Esophagus mucosa (tissue), 1 donor: Measurements from ENCODE around the gene GARIN5B. TPM values are rescaled to one million over a fixed set of nuclear protein-coding genes. Genes with fewer than 3 reads are reported as not detected.
"Not testable (repeated sequence)": the region's sequence is repeated elsewhere in the genome, so short reads cannot be mapped to it uniquely, and the experiment has no call there.

Experiments used
- ATAC-seq: fragments of 200-7000 bp; cut with Tn5 transposase; one replicate; pipeline ENCODE4 v1.9.1; 2020
- total RNA-seq: library from RNA; stranded (reverse); gene quantifications from one replicate; pipeline ENCODE4 v1.2.4, GENCODE V29; 2023
- donor health status: DM: yes; HTN: yes; CAD: no.

GARIN5B gene
- total RNA-seq, 1 donor from 2014 or later, result not detected

GRCh38 chr19:55348317-55349034, 14.6 kb downstream of the GARIN5B start:
- no peak for ATAC-seq

GRCh38 chr19:55347442-55348009, 15.5 kb downstream of the GARIN5B start:
- no peak for ATAC-seq

DNA sequence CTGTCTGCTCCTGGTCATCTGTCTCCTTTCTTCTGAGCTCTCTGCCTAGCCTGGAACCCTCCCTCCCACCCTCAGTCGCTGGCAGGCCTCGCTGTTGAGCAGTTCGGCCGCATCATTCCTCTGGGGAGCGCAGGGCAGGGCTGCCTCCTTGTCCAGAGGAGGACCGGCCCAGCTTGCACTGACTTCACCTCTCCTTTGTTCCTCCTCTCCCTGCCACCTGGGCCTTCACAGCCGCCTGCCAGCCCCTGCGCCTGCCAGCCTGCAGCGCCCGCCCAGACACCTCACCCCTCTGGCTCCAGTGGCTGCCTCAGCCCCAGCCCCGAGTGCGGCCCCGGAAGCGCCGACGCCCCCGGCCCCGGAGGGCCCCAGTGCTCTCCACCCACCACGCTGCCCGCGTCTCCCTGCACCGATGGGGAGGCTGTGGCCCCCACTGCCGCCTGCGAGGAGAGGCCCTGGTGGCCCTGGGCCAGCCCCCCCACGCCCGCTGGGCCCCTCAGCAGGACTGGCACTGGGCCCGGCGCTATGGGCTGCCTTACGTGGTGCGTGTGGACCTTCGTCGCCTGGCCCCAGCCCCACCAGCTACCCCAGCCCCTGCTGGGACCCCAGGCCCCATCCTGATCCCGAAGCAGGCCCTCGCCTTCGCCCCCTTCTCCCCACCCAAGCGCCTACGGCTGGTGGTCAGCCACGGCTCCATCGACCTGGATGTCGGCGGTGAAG, 16.2 kb downstream of the GARIN5B start:
- ATAC-seq, result no peak

DNA sequence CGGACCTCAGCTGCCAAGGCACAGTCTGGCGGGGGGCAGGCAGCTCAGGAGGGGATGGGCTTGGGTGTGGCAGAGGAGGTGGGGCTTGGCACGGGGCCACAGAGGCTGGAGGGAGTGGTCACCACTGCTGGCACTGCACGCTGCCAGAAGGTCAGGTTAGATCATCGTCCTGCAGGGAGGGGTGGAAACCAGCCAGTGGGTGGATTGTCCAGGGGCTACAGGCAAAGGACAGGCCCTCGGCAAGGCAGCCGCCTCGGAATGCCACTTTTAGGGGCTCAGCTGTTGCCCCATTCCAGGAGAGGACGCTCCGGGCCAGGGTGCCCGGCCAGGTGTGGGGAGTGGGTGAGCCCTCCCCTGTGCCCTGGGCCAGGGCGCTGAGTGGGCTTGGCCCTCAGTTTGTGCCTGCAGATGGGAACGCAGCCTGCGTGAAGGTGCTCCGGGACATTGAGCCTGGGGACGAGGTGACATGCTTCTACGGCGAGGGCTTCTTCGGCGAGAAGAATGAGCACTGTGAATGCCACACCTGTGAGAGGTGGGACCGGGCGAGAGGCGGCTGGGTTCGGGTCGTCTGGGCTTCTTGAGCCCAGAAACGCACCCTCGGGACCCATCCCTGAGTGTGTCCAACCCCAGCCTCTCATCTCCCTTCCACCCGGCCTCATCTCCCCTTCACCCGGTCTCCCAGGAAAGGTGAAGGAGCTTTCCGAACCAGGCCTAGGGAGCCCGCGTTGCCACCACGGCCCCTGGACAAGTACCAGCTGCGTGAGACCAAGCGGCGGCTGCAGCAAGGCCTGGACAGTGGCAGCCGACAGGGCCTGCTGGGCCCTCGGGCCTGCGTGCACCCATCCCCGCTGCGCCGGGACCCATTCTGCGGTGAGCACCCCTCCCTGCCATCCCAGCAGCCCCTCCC, 17.0 kb downstream of the GARIN5B start:
- peak; percentile 2 for ATAC-seq

GRCh38 chr19:55345101-55345817, 17.8 kb downstream of the GARIN5B start:
- no peak for ATAC-seq

GRCh38 chr19:55344444-55344843, 18.6 kb downstream of the GARIN5B start:
- no peak for ATAC-seq

- ATAC-seq, result no peak
Measured at GRCh38 chr19:55341595-55342531, 21.2 kb downstream of the GARIN5B start.

DNA sequence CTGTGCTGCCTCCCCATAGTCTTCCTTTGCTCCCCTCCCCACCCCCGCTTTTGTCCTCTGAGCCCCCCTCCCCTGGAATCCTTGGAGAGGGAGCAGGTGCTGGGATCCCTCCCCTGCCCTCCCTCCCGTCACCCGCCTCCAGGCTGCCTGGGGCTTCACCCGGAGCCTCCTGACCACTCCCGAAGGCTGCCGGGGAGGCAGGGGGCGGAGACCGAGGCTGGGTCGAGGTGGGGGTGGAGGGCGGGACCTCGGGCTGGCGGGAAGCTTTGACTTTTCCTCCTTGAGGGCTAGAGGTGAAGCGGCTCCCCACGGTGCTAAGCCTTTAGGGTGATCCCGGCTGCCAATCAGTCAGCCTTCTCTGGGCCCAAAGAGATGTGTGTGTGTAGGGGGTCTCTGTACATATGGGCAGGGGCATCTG, 21.9 kb downstream of the GARIN5B start:
- ATAC-seq, result no peak

- no peak for ATAC-seq
Measured at GRCh38 chr19:55340784-55341147, 22.3 kb downstream of the GARIN5B start.

GRCh38 chr19:55339889-55340783, 22.9 kb downstream of the GARIN5B start:
- peak; percentile 2 for ATAC-seq

- ATAC-seq, result peak; percentile 91
Measured at GRCh38 chr19:55339105-55339888, 23.8 kb downstream of the GARIN5B start, which contains the start of gene KMT5C. Gene KMT5C, plus strand, starts transcription at chr19:55339876. Its CDS starts 2,061 bp downstream, at chr19:55341937.

DNA sequence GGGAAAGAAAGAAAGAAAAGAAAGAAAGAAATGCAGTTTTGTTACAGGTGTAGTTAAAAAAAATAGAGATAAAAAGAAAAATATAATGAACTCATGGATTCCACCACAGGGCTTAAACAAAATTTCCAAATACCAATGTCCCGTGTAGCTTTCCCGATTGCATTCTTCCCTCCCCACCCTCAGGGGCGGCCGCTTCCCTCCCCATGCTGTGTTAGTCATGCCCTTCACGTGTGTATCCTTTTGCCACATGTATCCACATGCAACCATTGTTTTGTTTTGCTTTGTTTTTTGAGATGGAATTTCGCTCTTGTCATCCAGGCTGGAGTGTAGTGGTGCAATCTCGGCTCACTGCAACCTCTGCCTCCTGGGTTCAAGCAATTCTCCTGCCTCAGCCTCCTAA, 27.0 kb downstream of the GARIN5B start:
- no peak for ATAC-seq

DNA sequence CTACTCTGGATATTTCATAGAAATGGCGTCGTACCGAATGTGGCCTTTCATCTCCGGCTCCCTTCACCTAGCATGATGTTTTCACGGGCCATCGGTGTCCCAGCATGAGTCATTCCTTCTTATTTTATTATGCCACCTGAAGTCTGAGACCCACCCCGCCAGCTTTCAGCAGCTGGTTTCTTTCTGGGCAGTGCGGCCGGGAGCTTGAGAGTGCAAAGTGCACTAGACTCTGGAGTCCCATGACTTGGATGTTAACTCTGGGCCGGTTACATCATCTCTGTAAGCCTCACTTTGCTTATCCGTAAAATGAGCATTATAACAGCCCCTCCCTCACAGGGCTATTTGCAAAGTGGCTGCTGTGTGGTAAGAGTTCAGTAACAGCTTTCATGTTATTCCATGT, 29.2 kb downstream of the GARIN5B start:
- ATAC-seq, result no peak

- not testable (repeated sequence) for ATAC-seq
Measured at GRCh38 chr19:55329791-55330190, 33.3 kb downstream of the GARIN5B start.

DNA sequence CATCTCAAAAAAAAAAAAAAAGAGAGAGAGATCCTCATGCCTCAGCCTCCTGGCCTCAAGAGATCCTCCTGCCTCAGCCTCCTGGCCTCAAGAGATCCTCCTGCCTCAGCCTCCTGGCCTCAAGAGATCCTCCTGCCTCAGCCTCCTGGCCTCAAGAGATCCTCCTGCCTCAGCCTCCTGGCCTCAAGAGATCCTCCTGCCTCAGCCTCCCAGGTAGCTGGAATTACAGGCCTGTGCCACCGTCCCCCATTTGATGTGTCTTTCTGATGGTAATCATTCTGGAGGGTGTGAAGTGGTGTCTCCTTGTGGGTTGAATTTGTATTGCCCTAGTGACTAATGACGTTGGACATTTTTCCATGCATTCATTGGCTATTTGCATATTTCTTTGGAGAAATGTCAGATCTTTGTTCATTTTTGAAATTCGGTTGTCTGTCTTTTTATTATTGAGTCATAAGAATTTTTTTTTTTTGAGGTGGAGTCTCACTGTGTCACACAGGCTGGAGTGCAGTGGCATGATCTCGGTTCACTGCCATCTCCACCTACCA, 34.2 kb downstream of the GARIN5B start:
- ATAC-seq, result not testable (repeated sequence)

- no peak for ATAC-seq
Measured at GRCh38 chr19:55325172-55325571, 37.9 kb downstream of the GARIN5B start, which contains the start of gene TMEM150B. Gene TMEM150B, minus strand, starts transcription at chr19:55325341. Its CDS starts 4,305 bp downstream, at chr19:55321036.

- ATAC-seq, result no peak
Measured at GRCh38 chr19:55324662-55325061, 38.4 kb downstream of the GARIN5B start.

DNA sequence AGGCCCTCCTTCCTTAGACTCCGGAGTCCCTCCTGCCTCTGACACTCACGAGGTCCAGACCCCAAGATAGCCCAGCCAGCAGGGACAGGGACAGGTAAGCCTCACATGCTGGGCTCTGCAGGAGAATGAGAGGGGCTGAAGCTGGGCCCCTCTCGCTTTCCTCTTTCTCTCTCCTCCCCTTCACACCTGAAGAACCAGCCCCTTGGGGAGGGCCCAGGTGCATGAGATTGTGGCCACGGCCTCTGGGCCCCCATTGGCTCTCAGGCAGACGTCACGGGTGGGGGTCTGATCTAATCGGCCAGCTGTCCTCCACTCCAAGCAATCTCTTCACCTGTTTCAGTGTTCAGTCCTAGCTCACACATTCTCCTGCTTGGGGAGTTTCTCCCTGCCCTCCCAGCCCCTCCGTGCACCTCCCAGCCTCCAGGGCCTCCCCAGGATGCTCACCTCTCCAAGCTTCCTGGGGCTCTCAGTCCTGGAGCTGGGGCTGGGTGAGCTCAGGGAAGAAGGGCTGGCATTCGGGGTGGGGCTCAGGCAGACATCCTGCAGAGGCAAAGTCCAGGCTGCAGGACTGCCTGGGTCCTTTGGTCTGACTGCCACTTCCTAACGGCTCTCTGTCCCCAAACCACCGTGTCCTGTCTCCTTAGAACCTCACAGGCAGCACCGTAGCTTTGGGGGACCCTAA, 40.7 kb downstream of the GARIN5B start:
- ATAC-seq, result no peak
